Measurements from ENCODE around the gene AOC2.

AOC2 gene

GRCh38 chr17:42844271-42844670 is at the start of gene AOC2:
Gene AOC2, plus strand, starts transcription at chr17:42844580. Its CDS starts 47 bp downstream, at chr17:42844627.
- no peak for DNase-seq (ENCODE audit: extremely low read depth in 1 of 2, low read depth in 1 of 2)

GRCh38 chr17:42795061-42795460 is 49.3 kb upstream of the AOC2 start:
- no peak for DNase-seq (ENCODE audit: extremely low read depth in 1 of 2, low read depth in 1 of 2)

- no peak for DNase-seq (ENCODE audit: extremely low read depth in 1 of 2, low read depth in 1 of 2)
Observed at GRCh38 chr17:42795465-42795864, 48.9 kb upstream of the AOC2 start.

- DNase-seq (ENCODE audit: extremely low read depth in 1 of 2, low read depth in 1 of 2): no peak
Observed at GRCh38 chr17:42796066-42796758, 48.2 kb upstream of the AOC2 start.

- DNase-seq (ENCODE audit: extremely low read depth in 1 of 2, low read depth in 1 of 2): no peak
Observed at GRCh38 chr17:42797067-42798007, 47.0 kb upstream of the AOC2 start.

- no peak for DNase-seq (ENCODE audit: extremely low read depth in 1 of 2, low read depth in 1 of 2)
Observed at GRCh38 chr17:42798011-42798382, 46.4 kb upstream of the AOC2 start.

GRCh38 chr17:42798383-42799380 is 45.7 kb upstream of the AOC2 start, which contains the start of the genes CNTD1 and COA3:
Gene CNTD1, plus strand, starts transcription at chr17:42798861. Its CDS starts 207 bp downstream, at chr17:42799068.
Gene COA3, minus strand, starts transcription at chr17:42798704. Its CDS starts 23 bp downstream, at chr17:42798681.
- DNase-seq (ENCODE audit: extremely low read depth in 1 of 2, low read depth in 1 of 2): peak; percentile 21 to 61

GRCh38 chr17:42803074-42803883 is 41.1 kb upstream of the AOC2 start:
- no peak for DNase-seq (ENCODE audit: extremely low read depth in 1 of 2, low read depth in 1 of 2)

- DNase-seq (ENCODE audit: extremely low read depth in 1 of 2, low read depth in 1 of 2): no peak
Observed at GRCh38 chr17:42804918-42805367, 39.4 kb upstream of the AOC2 start.

- DNase-seq (ENCODE audit: extremely low read depth in 1 of 2, low read depth in 1 of 2): no peak
Observed at GRCh38 chr17:42806249-42806648, 38.1 kb upstream of the AOC2 start.

GRCh38 chr17:42809250-42809649 is 35.1 kb upstream of the AOC2 start:
- DNase-seq (ENCODE audit: extremely low read depth in 1 of 2, low read depth in 1 of 2): no peak

- no peak for DNase-seq (ENCODE audit: extremely low read depth in 1 of 2, low read depth in 1 of 2)
Observed at GRCh38 chr17:42814633-42815399, 29.6 kb upstream of the AOC2 start.

GRCh38 chr17:42817866-42818265 is 26.5 kb upstream of the AOC2 start:
- no peak for DNase-seq (ENCODE audit: extremely low read depth in 1 of 2, low read depth in 1 of 2)

GRCh38 chr17:42818379-42818778 is 26.0 kb upstream of the AOC2 start:
- no peak for DNase-seq (ENCODE audit: extremely low read depth in 1 of 2, low read depth in 1 of 2)

- DNase-seq (ENCODE audit: extremely low read depth in 1 of 2, low read depth in 1 of 2): peak in 1 of 2 donors; percentile 40
Observed at GRCh38 chr17:42819939-42820535, 24.3 kb upstream of the AOC2 start.

GRCh38 chr17:42821176-42821575 is 23.2 kb upstream of the AOC2 start:
- no peak for DNase-seq (ENCODE audit: extremely low read depth in 1 of 2, low read depth in 1 of 2)

GRCh38 chr17:42827472-42827871 is 16.9 kb upstream of the AOC2 start:
- no peak for DNase-seq (ENCODE audit: extremely low read depth in 1 of 2, low read depth in 1 of 2)

GRCh38 chr17:42830971-42831370 is 13.4 kb upstream of the AOC2 start:
- no peak for DNase-seq (ENCODE audit: extremely low read depth in 1 of 2, low read depth in 1 of 2)
